Immature natural killer cell (primary cell): ENCODE results near the gene HTR2A. TPM values are rescaled to one million over a fixed set of nuclear protein-coding genes. Genes with fewer than 3 reads are reported as not detected.

Experiments
- DNase-seq, 3 donors: peaks; one replicate each; pipeline ENCODE4 v3.0.0; 2022; ENCODE audit warnings: mixed read lengths in 1 of 3
- H3K27ac Mint-ChIP-seq, 6 donors: one replicate each; pipeline ENCODE4 v1.8.0; 2020; ENCODE audit warnings: mixed read lengths in 6 of 6, mild to moderate bottlenecking in 5 of 6, inconsistent platforms in 4 of 6, moderate library complexity in 3 of 6
- H3K27me3 Mint-ChIP-seq, 3 donors: one replicate each; pipeline ENCODE4 v1.8.0; 2020 to 2021; ENCODE audit warnings: low read depth in 3 of 3, mild to moderate bottlenecking in 3 of 3, mixed read lengths in 3 of 3, moderate library complexity in 3 of 3, inconsistent platforms in 1 of 3
- H3K36me3 Mint-ChIP-seq, 3 donors: one replicate each; pipeline ENCODE4 v1.8.0; 2020; ENCODE audit warnings: mixed read lengths in 3 of 3, inconsistent platforms in 2 of 3, mild to moderate bottlenecking in 2 of 3
- H3K4me1 Mint-ChIP-seq, 2 donors: one replicate each; pipeline ENCODE4 v1.8.0; 2020; ENCODE audit warnings: inconsistent platforms in 2 of 2, mild to moderate bottlenecking in 2 of 2, mixed read lengths in 2 of 2, moderate library complexity in 1 of 2
- H3K4me3 Mint-ChIP-seq, 5 donors: one replicate each; pipeline ENCODE4 v1.8.0; 2020; ENCODE audit warnings: mild to moderate bottlenecking in 5 of 5, mixed read lengths in 5 of 5, inconsistent platforms in 3 of 5, moderate library complexity in 3 of 5
- H3K9me3 Mint-ChIP-seq, 6 donors: one replicate each; pipeline ENCODE4 v1.8.0; 2020; ENCODE audit warnings: mild to moderate bottlenecking in 6 of 6, mixed read lengths in 6 of 6, inconsistent platforms in 4 of 6, moderate library complexity in 3 of 6
- polyA plus RNA-seq, 3 donors: library from polyadenylated mRNA; unstranded; fragments of 300-500 nt; fragmentation: Illumina TruSeq; gene quantifications; one replicate each; pipeline ENCODE4 v1.2.3, GENCODE V29; 2021

Gene HTR2A
- not detected for polyA plus RNA-seq

GRCh38 chr13:46896341-46897137 is at the start of gene HTR2A:
TSS of gene HTR2A (minus strand) at chr13:46897053. CDS start at chr13:46895906, 1,147 bp downstream.
- no peaks in the 10 kb centered on the region for H3K36me3 Mint-ChIP-seq
- no peaks in the 10 kb centered on the region for H3K9me3 Mint-ChIP-seq
- peak in 1 of 3 donors; percentile 3 for DNase-seq
- no peak within 1 kb of the TSS for H3K27ac Mint-ChIP-seq
- H3K27me3 Mint-ChIP-seq: peaks cover 10 to 17% (median 12%) of the 10 kb centered on the region in 3 donors
- H3K4me3 Mint-ChIP-seq: peak within 1 kb of the TSS; percentile 14 to 60 (median 30)
- peaks cover 16 to 29% of the 10 kb centered on the region in 2 donors for H3K4me1 Mint-ChIP-seq

GRCh38 chr13:46936525-46936924 is 39.7 kb upstream of the HTR2A start:
- Mint-ChIP-seq H3K4me3 (no peak overlapping the region), H3K27me3 (peaks cover 3 to 4% (median 3%) of the 10 kb centered on the region in 3 donors), H3K4me1 (no peaks in the 10 kb centered on the region), H3K36me3 (no peaks in the 10 kb centered on the region), H3K27ac (no peak overlapping the region), H3K9me3 (peaks cover 6 to 19% (median 11%) of the 10 kb centered on the region in 6 donors)
- no peak for DNase-seq

DNA sequence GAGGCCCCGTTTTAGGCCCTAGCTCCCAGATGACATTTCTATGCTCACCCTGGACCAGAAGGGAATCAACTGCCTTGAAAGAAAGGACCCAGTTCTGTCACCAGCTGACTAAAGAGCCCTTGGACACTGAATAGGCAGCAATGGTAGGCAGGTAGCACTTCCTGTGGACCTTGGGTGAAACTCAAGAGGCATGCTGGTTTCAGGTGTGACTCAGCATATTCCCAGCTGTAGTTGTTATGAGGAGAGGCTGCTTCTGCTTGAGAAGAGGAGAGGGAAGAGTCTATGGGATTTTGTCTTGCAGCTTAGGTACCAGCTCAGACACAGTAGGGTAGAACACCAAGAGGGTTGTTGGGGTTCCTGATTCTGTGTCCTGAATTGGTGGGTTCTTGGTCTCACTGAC is 37.9 kb upstream of the HTR2A start:
- H3K9me3 Mint-ChIP-seq: peaks cover 3 to 19% (median 8%) of the 10 kb centered on the region in 6 donors

GRCh38 chr13:46926916-46927590 is 30.2 kb upstream of the HTR2A start:
- no peaks in the 10 kb centered on the region for H3K4me1 Mint-ChIP-seq
- no peak overlapping the region for H3K27ac Mint-ChIP-seq
- H3K27me3 Mint-ChIP-seq: peaks cover 0 to 11% (median 1%) of the 10 kb centered on the region in 3 donors
- no peak overlapping the region for H3K4me3 Mint-ChIP-seq
- H3K9me3 Mint-ChIP-seq: peaks cover 0 to 3% (median 0%) of the 10 kb centered on the region in 6 donors
- no peak for DNase-seq
- no peaks in the 10 kb centered on the region for H3K36me3 Mint-ChIP-seq

More for the DNA sequence above, 37.9 kb upstream of the HTR2A start:
- no peak overlapping the region for H3K27ac Mint-ChIP-seq
- no peaks in the 10 kb centered on the region for H3K36me3 Mint-ChIP-seq
- H3K4me3 Mint-ChIP-seq: no peak overlapping the region
- DNase-seq: no peak
- H3K4me1 Mint-ChIP-seq: no peaks in the 10 kb centered on the region
- peaks cover 0 to 6% (median 4%) of the 10 kb centered on the region in 3 donors for H3K27me3 Mint-ChIP-seq

GRCh38 chr13:46925486-46925885 is 28.6 kb upstream of the HTR2A start:
- H3K36me3 Mint-ChIP-seq: no peaks in the 10 kb centered on the region
- DNase-seq: no peak
- H3K27me3 Mint-ChIP-seq: peaks cover 1 to 9% (median 2%) of the 10 kb centered on the region in 3 donors
- H3K27ac Mint-ChIP-seq: no peak overlapping the region
- H3K4me1 Mint-ChIP-seq: no peaks in the 10 kb centered on the region
- no peak overlapping the region for H3K4me3 Mint-ChIP-seq
- H3K9me3 Mint-ChIP-seq: peaks cover 0 to 3% (median 0%) of the 10 kb centered on the region in 6 donors

DNA sequence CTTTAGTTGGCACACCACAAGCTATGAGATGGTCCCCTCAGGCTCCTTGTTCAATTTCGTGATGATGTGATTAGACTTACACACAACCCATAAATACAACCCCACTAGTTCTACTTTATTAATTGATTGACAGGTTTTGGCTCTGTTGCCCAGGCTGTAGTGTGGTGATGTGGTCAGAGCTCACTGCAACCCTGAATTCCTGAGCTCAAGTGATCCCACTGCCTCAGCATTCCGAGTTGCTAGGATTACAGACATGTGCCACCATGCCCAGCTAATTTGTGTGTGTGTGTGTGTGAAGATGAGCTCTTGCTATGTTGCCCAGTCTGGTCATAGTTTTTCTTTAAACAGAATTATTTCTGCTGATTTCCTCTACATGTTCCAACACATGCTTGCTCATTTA is 17.5 kb upstream of the HTR2A start:
- Mint-ChIP-seq H3K4me3 (no peak overlapping the region), H3K27ac (no peak overlapping the region), H3K27me3 (peaks cover 2 to 6% (median 5%) of the 10 kb centered on the region in 3 donors), H3K4me1 (no peaks in the 10 kb centered on the region), H3K9me3 (no peaks in the 10 kb centered on the region), H3K36me3 (no peaks in the 10 kb centered on the region)
- no peak for DNase-seq

DNA sequence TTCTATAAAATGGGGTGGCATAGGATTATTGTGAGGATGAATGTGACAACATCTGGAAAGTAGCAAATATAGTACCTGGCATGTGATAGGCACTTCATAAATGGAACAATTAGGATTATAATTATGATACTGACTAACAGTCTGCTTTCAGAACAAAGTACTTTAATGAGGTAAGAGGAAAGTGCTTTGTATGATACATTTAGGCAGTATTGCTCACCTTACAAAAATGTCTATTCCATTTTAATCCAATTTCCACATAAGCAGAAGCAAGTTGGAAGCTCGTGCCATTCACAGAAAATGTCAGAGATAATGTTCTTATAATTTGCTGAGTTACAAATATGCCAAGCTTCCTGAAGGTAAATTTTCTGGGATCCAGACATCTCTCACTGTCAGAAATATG is 16.9 kb upstream of the HTR2A start:
- Mint-ChIP-seq H3K4me1 (no peaks in the 10 kb centered on the region), H3K27me3 (peaks cover 2 to 10% (median 5%) of the 10 kb centered on the region in 3 donors), H3K9me3 (no peaks in the 10 kb centered on the region), H3K36me3 (no peaks in the 10 kb centered on the region), H3K4me3 (no peak overlapping the region), H3K27ac (no peak overlapping the region)
- DNase-seq: no peak

DNA sequence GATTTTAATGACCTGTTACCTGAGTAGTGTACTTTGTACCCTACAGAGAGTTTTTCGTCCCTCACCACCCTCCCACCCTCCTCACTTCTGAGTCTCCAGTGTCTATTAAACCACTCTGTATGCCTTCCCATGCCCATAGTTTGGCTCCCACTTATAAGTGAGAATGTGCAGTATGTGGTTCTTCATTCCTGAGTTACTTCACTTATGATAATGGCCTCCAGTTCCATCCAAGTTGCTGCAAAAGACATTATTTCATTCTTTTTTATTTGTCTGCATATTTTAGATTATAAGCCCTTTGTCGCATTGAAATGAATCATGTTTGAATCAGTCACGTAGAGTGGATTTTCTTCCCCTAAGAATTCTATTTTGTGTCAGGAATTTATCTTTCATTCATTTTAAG is 12.2 kb upstream of the HTR2A start:
- Mint-ChIP-seq H3K4me1 (no peaks in the 10 kb centered on the region), H3K4me3 (no peak overlapping the region), H3K9me3 (no peaks in the 10 kb centered on the region), H3K27me3 (peaks cover 2 to 8% (median 4%) of the 10 kb centered on the region in 3 donors), H3K27ac (no peak overlapping the region), H3K36me3 (no peaks in the 10 kb centered on the region)
- DNase-seq: no peak

GRCh38 chr13:46908501-46908900 is 11.6 kb upstream of the HTR2A start:
- Mint-ChIP-seq H3K27me3 (peaks cover 2 to 8% (median 5%) of the 10 kb centered on the region in 3 donors), H3K4me1 (no peaks in the 10 kb centered on the region), H3K36me3 (no peaks in the 10 kb centered on the region), H3K9me3 (no peaks in the 10 kb centered on the region), H3K27ac (no peak overlapping the region), H3K4me3 (no peak overlapping the region)
- no peak for DNase-seq

- Mint-ChIP-seq H3K9me3 (no peaks in the 10 kb centered on the region), H3K4me3 (no peak overlapping the region), H3K27me3 (peaks cover 5 to 8% (median 7%) of the 10 kb centered on the region in 3 donors), H3K36me3 (no peaks in the 10 kb centered on the region), H3K4me1 (no peaks in the 10 kb centered on the region), H3K27ac (no peak overlapping the region)
- DNase-seq: no peak
Measured at GRCh38 chr13:46906405-46906804, 9.6 kb upstream of the HTR2A start.

- Mint-ChIP-seq H3K27me3 (peaks cover 3 to 8% (median 6%) of the 10 kb centered on the region in 3 donors), H3K36me3 (no peaks in the 10 kb centered on the region), H3K27ac (no peak overlapping the region), H3K9me3 (no peaks in the 10 kb centered on the region), H3K4me3 (no peak overlapping the region), H3K4me1 (no peaks in the 10 kb centered on the region)
- DNase-seq: no peak
Measured at GRCh38 chr13:46905249-46905648, 8.4 kb upstream of the HTR2A start.

DNA sequence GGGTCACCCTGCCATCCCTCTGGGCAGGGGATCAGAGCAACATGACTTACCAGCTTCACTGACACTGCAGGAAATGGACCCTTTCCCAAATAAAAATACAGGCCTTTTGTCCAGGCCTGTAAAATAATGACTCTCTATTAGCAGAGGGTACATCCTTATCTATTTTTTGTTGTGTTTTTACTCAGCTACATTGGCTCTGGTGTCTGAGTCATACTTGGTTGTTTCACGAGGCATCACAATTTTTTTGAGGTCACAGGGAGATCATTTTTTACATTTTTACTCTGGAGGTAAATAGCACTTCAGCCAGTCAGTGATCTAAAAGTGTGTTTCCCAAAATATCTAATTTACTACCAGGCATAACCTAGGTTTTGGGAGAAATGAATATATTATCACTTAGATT is 6.9 kb upstream of the HTR2A start:
- no peak for DNase-seq
- Mint-ChIP-seq H3K9me3 (no peaks in the 10 kb centered on the region), H3K27me3 (peaks cover 3 to 7% (median 4%) of the 10 kb centered on the region in 3 donors), H3K36me3 (no peaks in the 10 kb centered on the region), H3K4me1 (no peaks in the 10 kb centered on the region), H3K4me3 (no peak overlapping the region), H3K27ac (no peak overlapping the region)

DNA sequence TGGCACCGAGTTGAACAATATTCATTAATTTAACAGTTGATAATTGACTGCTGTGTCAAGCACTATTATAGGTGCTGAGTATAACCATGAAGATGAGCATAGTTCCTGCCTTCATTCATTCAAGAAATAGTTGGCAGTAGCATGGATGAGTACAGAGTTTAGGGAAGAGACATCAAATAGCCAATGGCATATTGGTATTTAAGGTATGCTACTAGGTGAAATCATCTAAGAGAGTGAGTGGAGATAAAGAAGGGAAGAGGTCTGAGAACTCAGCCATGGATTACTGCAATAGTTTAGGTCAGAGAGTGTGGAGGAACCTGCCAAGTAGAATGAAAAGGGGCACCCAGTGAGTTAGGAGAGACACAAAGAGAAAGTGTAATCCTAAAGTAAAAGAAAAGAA is 4.9 kb upstream of the HTR2A start:
- Mint-ChIP-seq H3K4me1 (peaks cover 3 to 4% of the 10 kb centered on the region in 2 donors), H3K27ac (no peak overlapping the region), H3K36me3 (no peaks in the 10 kb centered on the region), H3K4me3 (no peak overlapping the region), H3K27me3 (peaks cover 3 to 9% (median 5%) of the 10 kb centered on the region in 3 donors), H3K9me3 (no peaks in the 10 kb centered on the region)
- DNase-seq: no peak

- Mint-ChIP-seq H3K27ac (no peak overlapping the region), H3K4me3 (no peak overlapping the region), H3K4me1 (peaks cover 8 to 10% of the 10 kb centered on the region in 2 donors), H3K36me3 (no peaks in the 10 kb centered on the region), H3K27me3 (peaks cover 6 to 11% (median 9%) of the 10 kb centered on the region in 3 donors), H3K9me3 (no peaks in the 10 kb centered on the region)
- DNase-seq: no peak
Measured at GRCh38 chr13:46899801-46900200, 2.9 kb upstream of the HTR2A start.
